Bronchial smooth muscle cell (primary cell): ENCODE data around the gene FKBP5. TPM values are rescaled to one million over a fixed set of nuclear protein-coding genes. Genes with fewer than 3 reads are reported as not detected.

ENCODE experiments used
- total RNA-seq: library from RNA; depleted of rRNA; stranded (reverse); fragments of >200 nt; gene quantifications from 2 replicates; pipeline ENCODE4 v1.2.1, GENCODE V29; 2014

The FKBP5 gene
- total RNA-seq: 1.7 and 3.0 TPM in 2 replicates

GRCh38 chr6:35688605-35689322 lies at the start of gene FKBP5:
Gene FKBP5, minus strand, starts transcription at chr6:35688915. Its CDS starts 46,091 bp downstream, at chr6:35642824.

GRCh38 chr6:35736982-35737412 lies 48.3 kb upstream of the FKBP5 start, which contains the start of gene ARMC12:
Gene ARMC12, plus strand, starts transcription at chr6:35737032. Its CDS starts 77 bp downstream, at chr6:35737109.

Other genes with a start within 250 kb of the FKBP5 start
- 3.1 and 3.8 TPM in 2 replicates for gene FANCE, start 236.6 kb downstream of the FKBP5 start, total RNA-seq
- gene RPL10A, start 220.5 kb downstream of the FKBP5 start, total RNA-seq: 1,998 and 2,423 TPM in 2 replicates
- 3.8 TPM in 2 replicates for gene TEAD3, start 191.8 kb downstream of the FKBP5 start, total RNA-seq
- gene TULP1, start 176.0 kb downstream of the FKBP5 start, total RNA-seq: not detected in 2 replicates
- 0.32 and 0.60 TPM in 2 replicates for gene ARMC12, start 48.1 kb upstream of the FKBP5 start, total RNA-seq
- not detected in 2 replicates for gene CLPSL2, start 87.7 kb upstream of the FKBP5 start, total RNA-seq
- gene CLPSL1, start 92.1 kb upstream of the FKBP5 start, total RNA-seq: not detected in 2 replicates
- not detected in 2 replicates for gene CLPS, start 108.4 kb upstream of the FKBP5 start, total RNA-seq
- not detected in 2 replicates for gene LHFPL5, start 116.4 kb upstream of the FKBP5 start, total RNA-seq
- 28.5 and 28.9 TPM in 2 replicates for gene SRPK1, start 232.2 kb upstream of the FKBP5 start, total RNA-seq